GM23248 (cell line): ENCODE measurements around the gene API5. TPM values are rescaled to one million over a fixed set of nuclear protein-coding genes. Genes with fewer than 3 reads are reported as not detected.

ENCODE experiments used
- DNase-seq: peaks from one replicate; pipeline ENCODE4 v3.0.0-alpha.2; 2015
- H2AFZ ChIP-seq: fragments of 200-600 bp; sonication (generic); 2 replicates; pipeline ENCODE4 v1.6.1; 2016; ENCODE audit warnings: antibody characterized with exemption
- H3F3A ChIP-seq: fragments of 200-600 bp; sonication (generic); 2 replicates; pipeline ENCODE4 v1.6.1; 2016; ENCODE audit warnings: mild to moderate bottlenecking, antibody characterized with exemption, mixed run types; ENCODE audit not compliant: insufficient read depth
- H3K27ac ChIP-seq: fragments of 200-600 bp; sonication (generic); 2 replicates; pipeline ENCODE4 v1.5.1; 2016; ENCODE audit warnings: mild to moderate bottlenecking
- H3K27me3 ChIP-seq: fragments of 200-600 bp; sonication (generic); replicated peaks from 2 replicates; pipeline ENCODE4 v1.6.1; 2016; ENCODE audit warnings: mild to moderate bottlenecking; ENCODE audit not compliant: insufficient read depth
- H3K36me3 ChIP-seq: fragments of 200-600 bp; sonication (generic); 2 replicates; pipeline ENCODE4 v1.6.1; 2016; ENCODE audit warnings: low read depth, mild to moderate bottlenecking
- H3K4me1 ChIP-seq: fragments of 200-600 bp; sonication (generic); 2 replicates; pipeline ENCODE4 v1.6.1; 2016; ENCODE audit warnings: mild to moderate bottlenecking; ENCODE audit not compliant: insufficient read depth
- H3K4me2 ChIP-seq: fragments of 200-600 bp; sonication (generic); one replicate; pipeline ENCODE4 v1.6.1; 2016; ENCODE audit warnings: mild to moderate bottlenecking; ENCODE audit not compliant: unreplicated experiment
- H3K4me3 ChIP-seq: fragments of 200-600 bp; sonication (generic); 2 replicates; pipeline ENCODE4 v1.5.1; 2016; ENCODE audit warnings: mild to moderate bottlenecking
- H3K79me2 ChIP-seq: fragments of 200-600 bp; sonication (generic); 2 replicates; pipeline ENCODE4 v1.6.1; 2016; ENCODE audit warnings: mild to moderate bottlenecking; ENCODE audit not compliant: insufficient read depth
- H3K9ac ChIP-seq: fragments of 200-600 bp; sonication (generic); 2 replicates; pipeline ENCODE4 v1.6.1; 2016; ENCODE audit warnings: mild to moderate bottlenecking
- H3K9me2 ChIP-seq: fragments of 200-600 bp; sonication (generic); 2 replicates; pipeline ENCODE4 v1.6.1; 2016; ENCODE audit warnings: mixed run types, mild to moderate bottlenecking, moderate library complexity; ENCODE audit not compliant: insufficient read depth
- H3K9me3 ChIP-seq: fragments of 200-600 bp; sonication (generic); one replicate; pipeline ENCODE4 v1.6.1; 2017; ENCODE audit warnings: low read depth
- H4K20me1 ChIP-seq: fragments of 200-600 bp; sonication (generic); 2 replicates; pipeline ENCODE4 v1.6.0; 2016; ENCODE audit not compliant: insufficient read depth
- EZH2 ChIP-seq: fragments of 200-600 bp; sonication (generic); IDR thresholded peaks from 2 replicates; pipeline ENCODE4 v1.6.1; 2018; ENCODE audit warnings: antibody characterized with exemption, mild to moderate bottlenecking; ENCODE audit not compliant: insufficient read depth, poor library complexity, severe bottlenecking
- EZH2phosphoT487 ChIP-seq: fragments of 200-600 bp; sonication (generic); IDR thresholded peaks from 2 replicates; pipeline ENCODE4 v1.6.1; 2018; ENCODE audit warnings: antibody characterized with exemption, moderate library complexity, mild to moderate bottlenecking, low read depth; ENCODE audit not compliant: insufficient read depth
- WGBS, 2 experiments: methylation state at CpG; one replicate each; pipeline ENCODE4 v1.1.6; 2015 to 2017; ENCODE audit warnings: low lambda C conversion rate in 2 of 2, low coverage in 1 of 2; ENCODE audit errors: missing lambda C conversion rate in 2 of 2; 5-methylcytosine and 5-hydroxymethylcytosine counted together
- in situ Hi-C: fragments of 300-500 bp; cut with MboI; formaldehyde crosslinking; loops from 2 replicates; pipeline ENCODE4 v1.15.0; 2020
- polyA plus RNA-seq: library from polyadenylated mRNA; unstranded; fragments of >200 nt; fragmentation: Nextera tagmentation; extraction: Ambion mirVana; gene quantifications from 2 replicates; pipeline ENCODE4 v1.2.1, GENCODE V29; 2016
- total RNA-seq: library from RNA; depleted of rRNA; stranded (reverse); fragments of >200 nt; shearing (Covaris generic); gene quantifications from 2 replicates; pipeline ENCODE4 v1.2.3, GENCODE V29; 2014

Gene API5
- total and polyA plus RNA-seq, 2 experiments from 2014 or later: 78.7 to 90.4 TPM

DNA sequence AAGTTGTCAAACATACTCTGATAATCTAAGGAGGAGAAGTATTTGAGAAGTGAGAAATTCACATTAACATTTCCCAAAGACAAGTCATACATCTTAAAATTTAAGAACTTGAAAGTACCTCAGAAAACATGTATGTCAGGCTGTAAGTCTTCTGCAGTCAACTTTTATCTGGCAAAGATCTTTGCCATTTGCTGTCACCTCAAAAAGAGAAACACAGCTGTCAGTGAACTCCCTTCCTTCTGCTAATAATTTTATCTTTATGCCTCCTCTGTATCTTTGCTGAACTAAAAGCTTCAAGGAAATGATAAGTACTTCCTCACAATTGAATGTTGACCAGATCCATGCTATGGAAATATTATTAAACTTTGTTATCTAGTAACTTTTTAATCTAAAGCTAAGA lies 65.6 kb downstream of the API5 start:
- Histone ChIP-seq H2AFZ (no peak overlapping the region), H4K20me1 (peaks cover 5% of the 10 kb centered on the region; the same call in 1 of the 2 replicates), H3K27me3 (no peaks in the 10 kb centered on the region), H3K4me3 (no peak overlapping the region), H3K9me3 (no peaks in the 10 kb centered on the region), H3K9me2 (no peaks in the 10 kb centered on the region), H3K36me3 (peaks cover 10% of the 10 kb centered on the region; the same call in 1 of the 2 replicates), H3K9ac (no peak overlapping the region), H3F3A (peaks cover 17% of the 10 kb centered on the region), H3K79me2 (peaks cover 93% of the 10 kb centered on the region), H3K27ac (peak overlapping the region; percentile 83; the same call in 1 of the 2 replicates), H3K4me1 (peaks cover 12% of the 10 kb centered on the region), H3K4me2 (no peak overlapping the region)
- TF ChIP-seq EZH2phosphoT487: no peak
- no peak for TF ChIP-seq EZH2
- DNase-seq: no peak
- in situ Hi-C loops: no loop called here

GRCh38 chr11:43378897-43379296 lies 67.1 kb downstream of the API5 start:
- Histone ChIP-seq H3K9ac (no peak overlapping the region), H3K36me3 (peaks cover 11% of the 10 kb centered on the region; the same call in 1 of the 2 replicates), H3K4me2 (no peak overlapping the region), H3K9me2 (no peaks in the 10 kb centered on the region), H2AFZ (no peak overlapping the region), H3K27me3 (no peaks in the 10 kb centered on the region), H3K27ac (no peak overlapping the region), H3K4me1 (peaks cover 12% of the 10 kb centered on the region), H4K20me1 (peaks cover 5% of the 10 kb centered on the region; the same call in 1 of the 2 replicates), H3F3A (peaks cover 17% of the 10 kb centered on the region), H3K79me2 (peaks cover 89% of the 10 kb centered on the region), H3K9me3 (no peaks in the 10 kb centered on the region), H3K4me3 (no peak overlapping the region)
- no peak for TF ChIP-seq EZH2phosphoT487
- TF ChIP-seq EZH2: no peak
- in situ Hi-C loops: no loop called here
- DNase-seq: no peak
- 81 to 90% methylated on average over 3 of the region's 3 CpGs for WGBS, 2 experiments

- Histone ChIP-seq H3K9ac (no peak overlapping the region), H3K4me2 (no peak overlapping the region), H3F3A (peaks cover 7% of the 10 kb centered on the region; the same call in 1 of the 2 replicates), H3K27ac (no peak overlapping the region), H3K27me3 (no peaks in the 10 kb centered on the region), H3K36me3 (peaks cover 20% of the 10 kb centered on the region; the same call in 1 of the 2 replicates), H2AFZ (no peak overlapping the region), H4K20me1 (no peaks in the 10 kb centered on the region), H3K9me3 (no peaks in the 10 kb centered on the region), H3K79me2 (peaks cover 80% of the 10 kb centered on the region), H3K4me3 (no peak overlapping the region), H3K4me1 (peaks cover 1% of the 10 kb centered on the region; the same call in 1 of the 2 replicates), H3K9me2 (no peaks in the 10 kb centered on the region)
- no peak for DNase-seq
- in situ Hi-C loops: no loop called here
- 94 to 100% methylated on average over 2 of the region's 2 CpGs for WGBS, 2 experiments
- TF ChIP-seq EZH2 (no peak), EZH2phosphoT487 (no peak)
Measured at GRCh38 chr11:43381802-43382201, 70.0 kb downstream of the API5 start.

DNA sequence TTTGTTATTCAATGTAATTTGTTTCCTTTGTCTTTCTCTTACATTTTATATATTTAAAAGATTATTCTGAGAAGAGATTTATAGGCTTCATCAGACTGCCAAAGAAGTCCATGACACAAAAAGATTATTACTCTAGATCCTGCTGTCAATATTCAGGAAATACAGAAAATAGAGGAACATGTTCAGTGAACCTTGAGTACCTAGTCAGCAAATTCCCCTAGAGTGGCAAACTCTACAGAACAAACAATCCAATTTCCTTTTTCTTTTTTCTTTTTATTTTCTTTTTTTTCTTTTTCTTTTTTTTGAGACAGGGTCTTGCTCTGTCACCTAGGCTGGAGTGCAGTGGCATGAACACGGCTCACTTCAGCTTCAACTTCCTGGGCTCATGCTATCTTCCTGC lies 70.8 kb downstream of the API5 start:
- no peaks in the 10 kb centered on the region for H4K20me1 ChIP-seq
- H3K27ac ChIP-seq: no peak overlapping the region
- no peak overlapping the region for H2AFZ ChIP-seq
- no peaks in the 10 kb centered on the region for H3K9me2 ChIP-seq
- no peaks in the 10 kb centered on the region for H3K4me1 ChIP-seq
- DNase-seq: no peak
- no peaks in the 10 kb centered on the region for H3F3A ChIP-seq
- no peak overlapping the region for H3K4me3 ChIP-seq
- in situ Hi-C loops: no loop called here
- no peak overlapping the region for H3K9ac ChIP-seq
- 100% methylated on average over 1 of the region's 1 CpG for WGBS, 2 experiments
- peaks cover 25% of the 10 kb centered on the region; the same call in 1 of the 2 replicates for H3K36me3 ChIP-seq
- H3K9me3 ChIP-seq: no peaks in the 10 kb centered on the region
- H3K79me2 ChIP-seq: peaks cover 76% of the 10 kb centered on the region
- no peak for TF ChIP-seq EZH2phosphoT487
- TF ChIP-seq EZH2: no peak
- no peak overlapping the region for H3K4me2 ChIP-seq
- H3K27me3 ChIP-seq: no peaks in the 10 kb centered on the region

- in situ Hi-C loops: no loop called here
- no peak overlapping the region for H3K27ac ChIP-seq
- no peaks in the 10 kb centered on the region for H3K27me3 ChIP-seq
- 96 to 97% methylated on average over 5 of the region's 5 CpGs for WGBS, 2 experiments
- no peaks in the 10 kb centered on the region for H3K4me1 ChIP-seq
- no peak for TF ChIP-seq EZH2
- no peak for TF ChIP-seq EZH2phosphoT487
- DNase-seq: no peak
- peaks cover 58% of the 10 kb centered on the region for H3K79me2 ChIP-seq
- no peak overlapping the region for H3K4me2 ChIP-seq
- no peak overlapping the region for H3K4me3 ChIP-seq
- no peaks in the 10 kb centered on the region for H3K9me2 ChIP-seq
- H2AFZ ChIP-seq: no peak overlapping the region
- H3K36me3 ChIP-seq: peaks cover 25% of the 10 kb centered on the region; the same call in 1 of the 2 replicates
- no peak overlapping the region for H3K9ac ChIP-seq
- no peaks in the 10 kb centered on the region for H3K9me3 ChIP-seq
- H3F3A ChIP-seq: no peaks in the 10 kb centered on the region
- H4K20me1 ChIP-seq: no peaks in the 10 kb centered on the region
Measured at GRCh38 chr11:43384393-43384792, 72.6 kb downstream of the API5 start.
